ENCODE measurements around the gene P4HB. TPM values are rescaled to one million over a fixed set of nuclear protein-coding genes. Genes with fewer than 3 reads are reported as not detected.

Gene P4HB
- total RNA-seq, 1 donor from 2014 or later, result 1,052 TPM

DNA sequence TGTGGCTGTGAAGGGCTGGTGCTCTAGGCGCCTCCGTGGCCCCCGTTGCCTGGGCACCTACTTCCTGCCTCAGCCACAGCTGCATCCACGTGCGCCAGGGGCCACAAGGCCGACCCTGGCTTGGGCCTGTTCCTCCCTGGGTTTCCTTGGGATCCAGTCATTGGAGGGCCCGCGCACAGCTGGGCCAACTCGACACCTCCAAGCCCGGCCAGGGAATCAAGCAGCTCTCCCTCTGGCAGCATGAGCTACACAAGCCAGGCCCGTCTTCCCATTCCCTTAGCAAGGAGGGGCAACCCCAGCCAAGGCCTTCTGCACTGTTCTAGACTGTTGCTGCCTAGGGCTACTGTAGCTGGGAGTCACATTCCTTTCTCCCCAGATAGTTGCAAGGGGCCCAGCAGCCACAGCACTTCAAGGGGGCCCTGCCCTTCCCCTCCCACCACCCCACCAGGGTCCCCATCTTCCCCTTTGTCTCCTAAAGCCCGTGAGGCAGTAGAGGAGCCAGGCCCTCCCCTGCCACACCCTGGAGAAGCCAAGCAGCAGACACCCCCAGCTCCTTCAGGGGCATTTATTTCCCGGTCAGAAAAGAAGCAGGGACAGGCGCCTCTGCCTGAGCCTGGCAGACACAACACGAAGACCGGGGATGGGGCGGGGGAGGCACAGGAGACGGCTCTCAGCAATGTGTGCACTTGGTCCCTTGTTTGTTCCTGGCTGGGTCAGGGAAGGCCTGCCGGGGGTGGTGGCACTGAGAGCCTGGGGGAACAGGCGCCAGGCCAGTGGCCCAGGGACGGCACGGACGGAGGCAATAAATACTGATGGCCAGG lies 7.0 kb upstream of the P4HB start:
- peak; percentile 32 for DNase-seq

GRCh38 chr17:81866440-81867169 lies 6.3 kb upstream of the P4HB start:
- DNase-seq, result no peak

DNA sequence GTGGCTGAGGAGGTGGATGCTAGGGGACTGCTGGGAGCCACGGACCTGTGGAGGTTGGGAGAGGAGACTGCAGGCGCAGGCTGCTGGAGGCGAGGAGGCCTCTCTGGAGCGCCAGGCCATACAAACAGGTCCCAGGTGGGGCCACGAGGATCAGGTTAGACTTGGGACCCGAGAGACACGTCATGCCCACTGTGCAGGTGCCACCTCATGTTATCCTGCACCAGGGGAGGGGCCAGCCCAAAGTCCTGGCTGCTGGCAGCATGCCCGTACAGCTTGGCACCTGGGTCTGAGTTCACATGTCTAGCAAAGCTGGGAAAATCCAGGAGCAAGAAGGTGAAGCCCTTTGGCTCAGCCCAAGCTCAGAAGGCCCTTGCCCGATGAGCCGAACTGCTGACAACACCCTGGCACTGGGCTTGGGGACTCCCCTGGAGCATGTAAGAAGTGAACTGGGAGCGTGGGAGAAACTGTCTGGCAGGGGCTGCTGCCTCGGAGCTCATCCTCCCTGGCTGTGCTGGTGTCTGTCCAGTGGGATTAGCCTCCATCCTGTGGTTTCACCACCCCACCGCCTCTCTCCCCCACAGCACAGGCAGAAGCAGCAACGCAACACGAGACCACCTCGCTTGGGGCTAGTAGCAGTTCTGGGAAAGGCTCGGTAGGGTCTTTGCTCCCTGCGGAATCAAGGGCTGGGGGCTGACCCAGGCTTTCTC lies 5.6 kb upstream of the P4HB start:
- DNase-seq, result no peak

GRCh38 chr17:81865358-81865732 lies 5.0 kb upstream of the P4HB start:
- no peak for DNase-seq

DNA sequence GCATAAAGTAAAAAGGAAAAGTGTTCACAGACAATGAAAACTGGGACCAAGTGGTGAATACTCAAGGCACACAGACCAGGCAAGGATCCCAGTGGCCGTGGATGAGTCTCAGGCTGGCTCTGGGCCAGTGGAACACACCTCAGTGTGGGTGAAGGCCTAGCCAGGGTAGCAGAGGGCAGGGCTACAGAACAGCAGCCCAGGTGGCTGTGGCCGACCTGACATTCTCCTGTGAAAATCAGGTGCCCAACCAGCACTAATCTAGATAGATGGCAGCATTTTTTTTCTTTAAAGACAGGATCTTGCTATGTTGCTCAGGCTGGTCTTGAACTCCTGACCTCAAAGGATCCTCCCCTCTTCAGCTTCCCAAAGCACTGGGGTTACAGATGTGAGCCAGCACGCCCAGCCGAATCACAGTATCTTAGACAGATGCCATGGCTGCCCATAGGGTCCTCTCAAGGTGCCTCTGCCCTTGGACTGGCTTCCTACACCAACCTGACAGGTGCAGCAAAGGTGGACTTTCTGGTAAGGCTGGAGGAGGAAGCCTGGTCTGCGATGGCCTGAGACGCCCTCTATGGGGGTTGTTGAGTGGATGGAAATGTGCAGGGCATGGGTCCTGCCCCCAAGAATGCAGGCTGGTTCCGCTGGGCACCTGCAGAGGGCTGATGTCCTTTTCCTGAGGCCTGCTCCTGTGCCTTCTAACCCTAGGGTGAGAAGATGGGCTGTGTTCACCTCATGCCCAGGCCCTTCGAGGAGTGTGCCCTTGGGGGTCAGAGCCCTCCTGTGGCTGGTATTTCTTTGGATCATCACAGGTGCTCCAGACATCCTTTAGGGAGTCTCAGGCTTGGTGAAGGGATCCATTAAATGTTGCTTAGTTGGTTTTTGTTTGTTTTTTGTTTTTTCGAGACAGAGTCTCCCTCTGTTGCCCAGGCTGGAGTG lies 3.8 kb upstream of the P4HB start:
- no peak for DNase-seq

DNA sequence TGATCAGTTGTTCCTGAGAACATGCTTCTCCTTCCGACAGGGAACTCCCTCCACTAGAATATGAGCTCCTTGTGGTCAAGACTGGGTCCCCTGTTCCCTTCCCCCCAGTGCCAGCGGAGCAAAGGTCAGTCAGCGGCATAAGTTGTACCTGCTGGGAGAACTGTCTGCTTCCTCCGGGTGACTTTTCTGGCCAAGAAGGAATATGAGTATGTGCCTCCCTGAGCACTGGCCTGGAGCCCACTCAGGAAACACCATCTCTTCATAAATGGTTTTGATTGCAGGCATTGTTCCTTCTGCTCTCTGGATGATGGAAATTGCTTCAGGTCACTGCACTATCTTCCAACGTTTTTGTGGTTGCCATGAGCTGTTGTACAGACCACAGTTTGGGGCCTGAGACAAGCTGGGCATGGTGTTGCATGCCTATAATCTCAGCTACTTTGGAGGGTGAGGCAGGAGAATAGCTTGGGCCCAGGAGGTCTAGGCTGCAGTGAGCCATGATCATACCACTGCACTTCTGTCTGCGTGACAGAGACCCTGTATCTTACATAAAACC lies 2.9 kb upstream of the P4HB start:
- DNase-seq, result peak; percentile 63

DNA sequence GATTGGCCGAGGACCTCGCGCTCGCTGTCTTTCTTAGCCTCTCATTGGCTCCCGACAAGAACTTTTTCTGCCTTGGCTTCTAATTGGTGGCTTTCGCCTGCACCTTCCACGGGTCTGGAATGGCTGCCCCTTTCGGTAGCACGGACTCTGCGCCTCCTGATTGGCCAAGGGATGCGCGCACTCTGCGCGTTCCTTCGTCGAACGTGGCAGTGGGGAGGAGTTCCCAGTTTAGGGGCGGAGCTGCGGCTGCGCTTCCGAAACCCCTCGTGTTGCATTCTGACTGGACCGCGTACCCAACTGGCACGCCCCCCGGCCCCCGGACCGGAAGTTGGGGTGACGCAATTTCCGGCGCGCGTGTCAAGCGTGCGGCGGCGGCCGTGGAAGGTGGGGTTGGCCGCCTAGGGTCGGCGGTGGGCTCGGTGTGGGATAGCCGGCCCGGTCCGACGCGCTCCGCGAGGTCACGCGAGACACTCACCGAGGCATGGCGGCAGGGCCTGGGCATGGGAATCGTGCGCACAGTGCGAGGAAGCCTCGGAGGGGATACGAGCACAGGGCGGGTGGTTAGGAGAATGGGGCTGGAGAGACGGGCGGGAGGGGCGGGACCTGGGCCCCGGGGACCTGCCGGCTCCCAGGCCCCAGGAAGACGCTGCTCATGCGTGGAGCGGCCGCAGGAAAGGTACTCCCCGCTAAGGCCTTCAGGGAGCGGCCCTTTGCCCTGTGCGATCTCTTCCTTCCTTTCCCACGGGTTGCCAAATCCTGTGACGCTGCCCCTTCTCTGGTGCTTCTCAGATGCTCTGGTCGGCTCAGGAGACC lies 627 bp upstream of the P4HB start:
- DNase-seq, result peak; percentile 100

DNA sequence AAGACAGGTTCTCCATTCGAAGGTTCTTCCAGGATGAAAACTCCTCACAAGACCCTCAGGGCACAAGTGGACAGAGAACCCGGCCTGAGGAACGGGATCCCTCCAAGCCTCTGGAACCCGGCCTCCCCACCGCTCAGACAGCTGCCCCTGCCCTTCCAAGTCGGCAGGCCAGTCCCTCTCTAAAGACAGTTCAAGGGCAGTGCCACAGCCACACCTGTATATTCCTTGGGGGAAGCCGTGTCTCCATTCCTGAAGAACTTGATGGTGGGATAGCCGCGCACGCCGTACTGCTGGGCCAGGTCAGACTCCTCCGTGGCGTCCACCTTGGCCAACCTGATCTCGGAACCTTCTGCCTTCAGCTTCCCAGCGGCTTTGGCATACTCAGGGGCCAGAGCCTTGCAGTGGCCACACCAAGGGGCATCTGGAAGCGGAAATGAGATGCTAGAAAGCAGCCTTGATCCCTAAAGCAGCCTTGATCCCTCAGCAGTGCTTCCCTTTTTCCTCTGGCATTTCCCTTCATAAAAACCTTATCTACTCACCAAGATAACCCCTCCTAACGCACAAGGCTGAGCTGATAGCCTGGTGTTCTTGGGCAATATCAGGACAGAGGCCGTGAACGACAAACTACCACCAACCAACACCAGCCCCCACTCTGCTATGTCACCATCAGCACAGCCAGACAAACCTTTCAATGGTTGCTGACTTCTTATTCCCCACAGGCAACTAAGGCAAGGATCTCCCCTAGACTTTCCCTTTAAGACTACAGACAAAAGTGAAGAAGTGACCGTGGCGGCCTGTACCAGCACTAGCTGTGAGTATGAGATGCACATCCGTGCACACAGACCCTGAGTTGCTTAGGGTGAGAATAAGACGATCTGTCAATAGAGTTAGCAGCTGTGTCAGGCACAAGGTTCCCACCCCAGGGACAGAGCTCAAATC lies 1.1 kb downstream of the P4HB start:
- peak; percentile 44 for DNase-seq

GRCh38 chr17:81858170-81858966 lies 2.0 kb downstream of the P4HB start:
- DNase-seq, result no peak

DNA sequence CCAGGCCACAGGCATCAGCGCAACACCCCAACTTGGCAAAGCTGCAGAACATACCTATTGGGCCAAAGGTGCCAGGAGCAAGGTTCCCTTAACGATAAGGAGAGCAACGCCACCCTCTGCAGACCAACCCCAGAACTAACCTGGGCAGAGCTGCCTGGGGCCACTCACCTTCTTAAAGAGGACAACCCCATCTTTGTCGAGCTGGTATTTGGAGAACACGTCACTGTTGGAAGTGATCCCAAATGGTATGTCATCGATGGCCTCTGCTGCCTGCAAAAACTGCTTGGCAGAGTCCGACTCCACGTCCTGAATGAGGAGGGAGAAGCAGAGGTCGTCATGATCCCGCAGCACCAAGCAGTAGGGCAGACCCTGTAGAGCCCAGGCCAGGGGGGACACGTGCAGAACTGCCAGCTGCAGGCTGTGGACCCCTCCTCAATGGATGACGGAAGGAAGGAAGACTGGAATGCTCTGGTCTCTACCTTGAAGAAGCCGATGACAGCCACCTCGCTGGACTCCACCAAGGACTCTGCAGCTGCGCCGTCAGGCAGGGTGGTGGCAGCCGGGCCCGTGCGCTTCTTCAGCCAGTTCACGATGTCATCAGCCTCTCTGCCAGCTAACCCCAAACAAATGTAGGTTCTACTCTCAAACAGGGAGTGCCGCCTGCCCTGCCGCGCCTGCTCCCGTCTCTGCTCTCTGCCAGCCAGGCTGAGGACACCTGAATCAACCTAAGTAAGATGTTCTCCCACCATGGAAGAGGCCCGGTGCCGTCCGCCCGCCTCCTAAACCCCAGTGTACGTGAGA lies 5.2 kb downstream of the P4HB start:
- no peak for DNase-seq

GRCh38 chr17:81852237-81852636 lies 8.1 kb downstream of the P4HB start:
- no peak for DNase-seq

GRCh38 chr17:81851423-81851822 lies 8.9 kb downstream of the P4HB start:
- no peak for DNase-seq

DNA sequence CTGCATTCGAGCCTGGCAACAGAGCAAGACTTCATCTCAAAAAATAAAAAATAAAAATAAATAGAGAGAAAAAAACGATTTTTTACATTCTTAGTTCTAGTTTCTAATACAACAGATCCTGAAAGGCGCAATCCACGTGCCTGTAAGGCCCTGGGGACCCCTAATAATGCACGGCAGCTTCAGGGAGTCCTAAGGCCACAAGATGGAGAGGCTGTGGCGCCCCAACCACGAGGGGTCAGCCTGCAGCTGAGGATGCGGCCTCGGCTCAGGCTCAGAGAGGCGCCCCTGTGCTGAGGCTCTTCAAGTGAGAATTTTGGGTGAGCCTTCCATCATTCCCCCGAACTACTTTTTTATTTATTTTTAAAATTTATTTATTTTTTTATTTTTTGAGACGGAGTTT lies 10.9 kb downstream of the P4HB start:
- DNase-seq, result no peak

GRCh38 chr17:81846743-81847689 lies 13.3 kb downstream of the P4HB start:
- DNase-seq, result no peak

GRCh38 chr17:81845881-81846742 lies 14.2 kb downstream of the P4HB start:
- no peak for DNase-seq

DNA sequence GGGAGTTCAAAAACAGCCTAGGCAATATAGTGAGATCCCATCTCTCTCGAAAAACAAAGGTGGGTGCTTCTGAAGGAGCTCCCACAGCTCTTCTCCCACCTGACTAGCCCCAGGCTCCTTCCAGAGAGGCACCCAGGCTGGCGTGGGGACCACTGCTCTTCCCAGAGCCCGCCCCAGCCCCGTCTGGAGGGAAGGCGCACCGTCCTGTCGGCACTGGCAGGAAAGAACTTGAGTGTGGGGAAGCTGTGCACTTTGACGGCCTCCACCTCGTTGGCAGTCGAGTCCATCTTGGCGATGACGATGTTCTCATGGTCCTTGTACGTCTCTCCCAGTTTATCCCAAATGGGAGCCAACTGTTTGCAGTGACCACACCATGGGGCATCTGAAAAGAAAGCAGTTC lies 15.0 kb downstream of the P4HB start:
- DNase-seq, result no peak

All from dermis blood vessel endothelial cell (primary cell).